ENCODE results near the gene TAX1BP3.
"Not testable (repeated sequence)": the region's sequence is repeated elsewhere in the genome, so short reads cannot be mapped to it uniquely, and the experiment has no call there.

The TAX1BP3 gene, protein sequence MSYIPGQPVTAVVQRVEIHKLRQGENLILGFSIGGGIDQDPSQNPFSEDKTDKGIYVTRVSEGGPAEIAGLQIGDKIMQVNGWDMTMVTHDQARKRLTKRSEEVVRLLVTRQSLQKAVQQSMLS

DNA sequence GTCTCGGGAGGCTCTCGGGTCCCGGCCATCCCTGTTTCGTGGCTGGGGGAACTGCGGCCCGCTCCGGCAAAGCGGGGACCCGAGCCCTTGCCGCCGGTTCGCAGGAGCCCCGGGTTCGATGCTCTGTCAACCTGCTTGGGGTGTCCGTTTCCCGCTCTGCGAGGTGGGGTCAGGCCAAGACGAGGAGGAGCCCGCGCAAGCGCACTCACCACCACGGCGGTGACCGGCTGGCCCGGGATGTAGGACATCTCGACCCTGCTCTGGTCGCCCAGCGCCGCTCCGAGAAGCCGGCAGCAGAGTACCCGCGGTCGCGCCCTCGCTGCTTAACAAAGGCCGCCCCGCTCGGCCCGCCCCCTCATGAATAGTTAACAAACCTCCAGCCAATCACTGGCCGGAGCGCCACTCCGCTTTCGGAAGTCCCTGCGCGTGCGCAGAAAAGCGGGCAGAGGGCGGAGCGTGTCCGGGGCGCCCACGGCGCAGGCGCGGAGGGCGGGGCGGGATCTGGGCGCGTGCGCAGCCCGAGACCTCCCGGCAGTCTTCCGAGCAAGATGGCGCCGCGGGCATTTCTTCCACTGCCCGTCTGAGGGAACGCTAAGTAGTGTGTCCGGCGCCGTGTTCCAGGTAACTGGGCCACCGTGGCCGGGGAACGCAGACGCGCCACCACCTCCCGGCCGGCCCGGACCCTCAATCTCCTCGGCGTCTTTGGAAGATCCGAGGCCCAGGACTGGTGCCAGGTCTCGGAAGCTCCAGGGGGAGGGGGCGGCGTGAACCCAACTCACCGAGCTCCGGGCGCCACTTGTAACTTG, at the start of gene TAX1BP3, which contains the start of gene EMC6:
Gene TAX1BP3 (minus strand): TSS at position 300 of the 806 bp plus-strand sequence. CDS start 52 bp downstream, at position 248.
Gene EMC6 (plus strand): TSS at position 534 of the 806 bp plus-strand sequence. CDS start 335 bp downstream, outside the sequence.
- peak; percentile 99 for DNase-seq

DNA sequence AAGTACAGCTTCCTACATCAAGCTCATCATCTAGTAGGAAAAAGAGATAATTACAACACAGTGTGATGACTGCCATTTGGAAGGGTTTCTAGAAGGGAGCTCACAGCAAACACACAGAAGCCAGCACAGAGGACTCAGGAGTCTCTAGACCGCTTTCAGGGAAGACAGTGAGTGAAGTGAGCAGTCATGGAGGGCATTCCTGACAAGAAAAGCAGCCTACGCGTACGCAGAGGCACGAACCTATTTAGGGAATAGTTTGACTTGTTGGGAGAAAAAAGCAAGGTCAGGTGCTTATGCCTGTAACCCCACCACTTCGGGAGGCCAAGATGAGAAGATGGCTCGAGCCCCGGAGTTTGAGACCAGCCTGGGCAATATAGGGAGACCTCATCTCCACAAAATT, 46.9 kb upstream of the TAX1BP3 start:
- DNase-seq = no peak

DNA sequence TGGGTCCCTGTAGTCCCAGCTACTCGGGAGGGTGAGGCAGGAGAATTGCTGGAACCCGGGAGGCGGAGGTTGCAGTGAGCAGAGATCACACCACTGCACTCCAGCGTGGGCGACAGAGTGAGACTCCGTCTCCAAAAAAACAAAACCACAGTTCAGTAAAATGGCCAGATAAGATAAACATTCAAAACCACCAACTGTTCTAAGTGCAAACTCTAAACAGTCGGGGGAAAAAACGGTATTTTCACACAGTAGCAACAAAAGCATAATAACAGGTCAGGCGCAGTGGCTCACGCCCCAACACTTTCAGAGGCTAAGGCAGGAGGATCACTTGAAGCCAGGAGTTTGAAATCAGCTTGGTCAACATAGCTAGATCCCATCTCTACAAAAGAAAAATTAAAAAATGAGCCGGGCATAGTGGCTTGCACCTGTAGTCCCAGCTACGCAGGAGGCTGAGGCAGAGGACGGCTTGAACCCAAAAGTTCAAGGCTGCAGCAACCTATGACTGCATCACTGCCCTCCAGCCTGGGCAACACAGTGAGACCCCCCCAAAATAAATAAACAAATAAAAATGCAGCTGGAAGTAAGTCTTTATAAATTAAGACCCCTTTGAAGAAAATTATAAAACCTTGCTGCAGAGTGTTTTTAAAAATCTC, 44.6 kb upstream of the TAX1BP3 start:
- DNase-seq = peak; percentile 25

DNA sequence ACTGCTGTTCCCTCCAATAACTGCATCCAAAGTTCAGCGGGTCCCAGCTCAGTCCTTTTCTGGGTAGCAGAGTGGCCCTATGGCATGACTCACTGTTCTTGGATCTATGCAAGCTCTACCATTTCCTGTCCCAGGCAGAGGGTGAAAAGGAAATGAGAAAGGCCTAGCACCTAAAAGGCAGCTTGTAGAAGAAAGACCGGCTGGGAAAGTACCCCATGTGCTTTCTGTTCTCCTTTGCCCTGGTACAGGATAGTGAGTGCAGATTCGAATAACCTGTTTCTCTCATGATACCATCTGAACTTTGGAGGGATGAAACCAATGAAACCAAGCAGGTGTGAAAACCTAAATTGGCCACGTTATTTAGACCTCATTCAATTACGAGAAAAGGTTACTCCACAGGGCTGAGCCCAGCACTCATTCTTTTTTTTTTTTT, 42.6 kb upstream of the TAX1BP3 start:
- peak; percentile 90 for DNase-seq

DNA sequence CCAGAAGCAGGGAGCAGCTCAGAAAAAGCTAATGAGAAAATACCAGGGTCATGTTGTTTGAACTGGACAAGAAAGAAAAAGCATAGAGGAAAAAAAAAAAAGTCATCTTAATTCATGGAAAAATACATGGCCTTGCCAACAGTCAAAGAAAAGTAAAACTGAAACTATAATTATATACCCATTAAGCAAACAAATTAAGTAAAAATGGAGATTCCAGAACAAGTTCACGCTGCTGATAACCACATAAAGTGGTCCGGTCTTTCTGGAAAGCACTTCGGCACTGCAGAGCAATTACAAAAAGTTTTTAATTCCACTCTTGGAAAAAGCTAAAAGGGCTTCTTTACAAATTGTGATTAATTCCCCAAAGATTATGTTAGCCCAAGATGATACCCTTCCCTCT, 40.0 kb upstream of the TAX1BP3 start:
- no peak for DNase-seq

DNA sequence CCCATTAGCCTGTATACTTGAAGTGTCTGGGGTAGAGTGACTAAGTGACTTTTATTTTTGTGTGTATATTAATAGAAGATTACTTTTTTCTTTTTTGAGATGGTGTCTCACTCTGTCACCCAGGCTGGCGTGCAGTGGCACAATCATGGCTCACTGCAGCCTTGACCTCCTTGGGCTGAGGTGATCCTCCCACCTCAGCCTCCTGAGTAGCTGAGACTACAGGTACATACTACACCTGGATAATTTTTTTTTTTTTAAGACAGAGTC, 37.3 kb upstream of the TAX1BP3 start:
- DNase-seq = not testable (repeated sequence)

DNA sequence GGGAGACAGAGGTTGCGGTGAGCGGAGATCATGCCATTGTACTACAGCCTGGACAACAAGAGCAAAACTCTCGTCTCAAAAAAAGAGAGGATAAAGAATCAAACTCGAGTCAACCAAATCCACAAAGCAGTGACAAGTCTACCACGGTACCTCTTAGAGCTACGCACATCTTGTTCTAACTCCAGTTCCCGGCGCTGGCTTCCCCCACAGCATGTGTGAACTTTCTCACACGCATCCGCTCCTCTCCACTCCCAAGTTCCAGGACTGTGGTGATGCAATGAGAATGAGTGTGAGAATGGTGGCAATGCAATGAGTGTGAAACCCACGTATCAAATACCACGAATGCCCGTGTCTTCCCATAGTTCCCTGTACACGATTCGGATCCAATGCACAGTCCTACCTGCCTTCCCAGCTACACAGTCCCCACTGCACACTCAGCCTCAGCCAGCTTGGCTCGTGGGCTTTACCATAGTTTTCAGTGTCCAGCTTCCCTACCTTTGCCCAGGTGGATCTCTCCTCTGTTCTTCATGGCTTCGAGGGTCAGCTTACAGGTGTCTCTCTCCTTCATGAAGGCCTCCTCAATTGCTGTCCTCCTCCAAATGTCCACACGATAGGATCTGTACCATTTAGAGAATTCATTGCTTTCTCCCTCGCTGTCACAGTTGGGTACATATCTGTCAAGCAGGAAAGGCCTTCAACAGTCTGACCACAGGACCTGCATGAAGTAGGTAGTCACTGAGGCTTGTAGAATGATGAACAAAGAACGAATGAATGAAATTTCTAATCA, 36.7 kb upstream of the TAX1BP3 start:
- no peak for DNase-seq

DNA sequence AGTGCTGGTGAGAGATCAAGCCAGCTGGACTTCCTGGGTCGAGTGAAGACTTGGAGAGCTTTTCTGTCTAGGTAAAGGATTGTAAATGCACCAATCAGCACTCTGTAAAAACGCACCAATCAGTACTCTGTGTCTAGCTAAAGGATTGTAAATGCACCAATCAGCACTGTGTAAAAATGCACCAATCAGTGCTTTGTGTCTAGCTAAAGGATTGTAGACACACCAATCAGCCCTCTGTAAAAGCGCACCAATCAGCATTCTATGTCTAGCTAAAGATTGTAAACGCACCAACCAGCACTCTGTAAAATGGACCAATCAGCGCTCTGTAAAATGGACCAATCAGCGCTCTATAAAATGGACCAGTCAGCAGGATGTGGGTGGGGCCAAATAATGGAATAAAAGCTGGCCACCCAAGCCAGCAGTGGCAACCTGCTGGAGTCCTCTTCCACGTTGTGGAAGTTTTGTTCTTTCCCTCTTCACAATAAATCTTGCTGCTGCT, 33.7 kb upstream of the TAX1BP3 start:
- DNase-seq = not testable (repeated sequence)

DNA sequence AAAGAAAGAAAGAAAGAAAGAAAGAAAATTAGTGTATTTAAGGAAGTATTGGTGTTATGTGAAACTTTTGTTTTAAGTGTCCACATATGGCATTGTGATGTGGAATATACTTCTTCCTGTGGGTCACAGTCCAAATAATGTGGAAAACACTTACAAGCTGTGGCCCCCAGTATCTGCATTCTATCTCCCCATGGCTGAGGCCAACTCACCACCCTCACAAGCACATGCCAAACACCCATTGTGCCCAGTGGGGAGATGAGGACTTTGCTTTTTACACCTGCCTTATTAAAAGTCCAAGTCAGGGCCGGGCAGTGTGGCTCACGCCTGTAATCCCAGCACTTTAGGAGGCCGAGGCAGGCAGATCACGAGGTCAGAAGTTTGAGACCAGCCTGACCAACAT, 31.6 kb upstream of the TAX1BP3 start:
- DNase-seq = no peak

DNA sequence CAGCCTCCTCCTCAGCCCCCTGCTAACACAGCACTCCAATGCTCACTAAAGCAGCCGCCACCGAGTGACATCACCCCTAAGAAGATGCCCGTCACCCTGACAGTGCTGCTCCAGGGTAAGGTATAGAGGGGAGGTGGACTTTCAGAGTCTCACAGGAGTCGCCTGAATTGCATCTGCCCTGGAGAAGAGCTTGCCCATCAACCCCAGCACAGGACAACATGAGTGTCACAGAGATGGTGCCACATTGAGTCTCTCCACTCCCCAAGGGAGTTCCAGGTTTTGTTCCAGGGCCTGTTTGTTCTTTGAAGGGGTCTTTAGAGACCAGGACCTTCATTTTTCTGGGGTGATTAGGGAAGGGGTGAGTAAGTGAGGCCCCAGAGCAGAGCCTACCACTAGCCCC, 29.8 kb upstream of the TAX1BP3 start:
- DNase-seq = no peak

DNA sequence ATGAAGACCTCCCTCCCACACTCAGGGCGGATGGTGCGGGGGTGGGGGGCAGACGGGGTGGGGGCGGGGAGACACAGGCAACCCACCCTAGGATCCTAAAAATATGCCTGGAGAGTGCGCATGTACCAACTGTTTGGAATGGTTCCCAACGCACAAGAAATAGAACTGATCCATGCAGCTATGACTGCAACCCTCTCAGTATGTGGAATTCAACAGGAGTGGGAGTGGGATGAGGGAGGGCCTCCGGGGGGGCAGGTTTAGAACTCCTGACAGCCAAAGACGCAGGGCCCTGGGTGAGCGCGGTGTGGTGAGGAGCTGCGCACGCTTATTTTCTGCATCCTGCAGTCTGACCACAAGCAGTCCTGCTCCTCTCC, 28.7 kb upstream of the TAX1BP3 start:
- no peak for DNase-seq

DNA sequence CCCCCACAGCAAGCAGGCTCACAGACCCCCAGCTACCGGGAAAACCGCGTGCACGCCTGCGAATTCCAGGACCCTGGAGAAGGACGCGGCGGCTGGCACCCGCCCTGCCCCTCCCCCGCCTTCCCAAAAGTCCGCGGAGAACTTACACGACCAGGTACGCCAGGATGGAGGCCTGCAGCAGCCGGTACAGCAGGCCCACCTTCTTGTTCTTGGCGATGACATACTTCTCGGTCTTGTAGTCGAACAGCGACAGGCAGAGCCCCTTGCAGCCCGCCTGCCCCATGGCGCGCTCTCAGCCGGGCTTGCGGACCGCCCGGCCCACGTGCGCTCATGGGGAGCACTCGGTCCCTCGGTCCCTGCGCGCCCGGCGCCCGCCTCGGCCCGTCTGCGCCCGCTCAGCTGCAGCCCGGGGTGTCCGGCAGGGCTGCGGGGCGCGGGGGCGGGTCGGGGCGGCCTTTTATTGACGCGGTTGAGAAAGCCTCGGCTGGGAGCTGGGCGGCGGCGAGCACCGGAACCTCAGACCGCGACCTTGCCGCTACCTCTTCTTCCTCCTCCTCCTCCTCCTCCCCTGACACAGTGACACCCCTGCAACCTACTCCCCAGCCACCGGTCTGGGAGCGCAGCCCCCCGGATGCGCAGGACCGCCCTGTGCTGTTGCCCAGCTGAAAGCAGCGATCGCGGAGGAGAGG, 27.5 kb upstream of the TAX1BP3 start, which contains the start of gene P2RX5:
Gene P2RX5 (minus strand): TSS at position 433 of the 689 bp plus-strand sequence. CDS start 150 bp downstream, at position 283.
- DNase-seq = peak; percentile 57

DNA sequence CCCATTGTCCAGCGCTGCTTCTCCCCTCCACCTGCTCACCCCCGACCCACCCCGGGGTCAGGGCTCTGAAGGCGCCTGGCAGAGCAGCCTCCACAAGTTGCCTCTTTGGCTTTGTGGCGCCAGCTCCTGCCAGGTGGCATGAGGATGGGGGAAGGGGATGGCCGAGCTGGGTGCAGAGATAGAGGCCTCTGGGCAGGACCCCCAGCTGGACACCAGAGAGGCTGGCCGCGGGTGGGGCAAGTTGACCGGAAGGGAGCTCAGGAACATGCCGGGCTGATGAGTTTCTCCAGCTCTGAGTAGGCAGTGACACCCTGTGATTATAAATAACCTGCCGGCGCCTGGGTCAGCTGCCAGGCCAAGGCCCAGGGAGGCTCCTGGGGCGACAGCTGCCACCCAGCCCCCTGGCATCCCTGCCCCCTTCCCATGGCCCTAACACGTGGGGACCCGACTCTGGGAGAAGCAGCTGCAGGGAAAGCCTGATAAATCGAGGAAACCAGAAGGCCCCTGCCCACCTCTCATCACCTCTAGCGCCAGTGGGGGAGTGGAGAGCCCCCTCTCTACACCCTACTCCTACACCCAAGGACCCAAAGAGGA, 26.8 kb upstream of the TAX1BP3 start:
- no peak for DNase-seq

DNA sequence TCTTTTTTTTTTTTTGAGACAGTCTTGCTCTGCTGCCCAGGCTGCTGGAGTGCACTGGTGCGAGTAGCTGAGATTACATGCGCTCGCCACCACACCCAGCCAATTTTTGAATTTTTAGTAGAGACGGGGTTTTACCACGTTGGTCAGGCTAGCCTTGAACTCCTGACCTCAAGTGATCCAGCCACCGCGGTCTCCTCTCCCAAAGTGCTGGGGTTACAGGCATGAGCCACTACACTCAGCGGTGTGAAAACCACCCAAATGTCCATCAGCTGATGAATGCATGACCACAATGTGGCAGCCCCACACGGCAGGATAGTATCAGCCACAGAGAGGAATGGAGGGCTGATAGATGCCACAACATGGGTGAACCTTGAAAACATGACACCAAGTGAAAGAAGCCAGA, 25.5 kb upstream of the TAX1BP3 start:
- peak; percentile 45 for DNase-seq

DNA sequence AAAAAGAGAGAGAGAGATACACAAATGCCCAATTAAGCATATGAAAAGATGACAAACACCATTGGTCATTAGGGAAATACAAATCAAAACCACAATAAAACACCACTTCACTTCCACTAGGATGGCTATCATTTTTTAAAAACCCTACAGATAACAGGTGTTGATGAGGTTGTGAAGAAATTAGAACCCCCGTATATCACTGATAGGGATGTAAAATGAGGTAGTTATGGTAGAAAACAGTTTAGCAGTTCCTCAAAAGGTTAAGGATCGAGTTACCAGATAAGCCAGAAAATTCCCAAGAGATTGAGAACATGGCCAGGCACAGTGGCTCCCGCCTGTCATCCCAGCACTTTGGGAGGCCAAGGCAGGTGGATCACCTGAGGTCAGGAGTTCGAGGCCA, 24.8 kb upstream of the TAX1BP3 start:
- DNase-seq = no peak

DNA sequence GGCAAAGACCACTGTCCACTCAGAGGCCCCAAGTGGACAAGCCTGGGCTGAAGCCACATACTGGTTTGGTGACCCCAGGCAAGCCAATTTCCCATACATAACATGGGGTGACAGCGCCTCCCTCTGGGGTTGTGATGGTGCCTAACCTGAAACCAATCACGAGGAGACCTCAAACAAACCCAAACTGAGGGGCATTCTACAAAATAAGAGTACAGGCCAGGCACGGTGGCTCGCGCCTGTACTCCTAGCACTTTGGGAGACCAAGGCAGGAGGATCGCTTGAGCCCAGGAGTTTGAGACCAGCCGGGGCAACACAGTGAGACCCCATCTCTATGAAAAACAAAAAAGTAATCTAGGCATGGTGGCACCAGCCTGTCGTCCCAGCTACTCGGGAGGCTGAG, 24.0 kb upstream of the TAX1BP3 start:
- no peak for DNase-seq

DNA sequence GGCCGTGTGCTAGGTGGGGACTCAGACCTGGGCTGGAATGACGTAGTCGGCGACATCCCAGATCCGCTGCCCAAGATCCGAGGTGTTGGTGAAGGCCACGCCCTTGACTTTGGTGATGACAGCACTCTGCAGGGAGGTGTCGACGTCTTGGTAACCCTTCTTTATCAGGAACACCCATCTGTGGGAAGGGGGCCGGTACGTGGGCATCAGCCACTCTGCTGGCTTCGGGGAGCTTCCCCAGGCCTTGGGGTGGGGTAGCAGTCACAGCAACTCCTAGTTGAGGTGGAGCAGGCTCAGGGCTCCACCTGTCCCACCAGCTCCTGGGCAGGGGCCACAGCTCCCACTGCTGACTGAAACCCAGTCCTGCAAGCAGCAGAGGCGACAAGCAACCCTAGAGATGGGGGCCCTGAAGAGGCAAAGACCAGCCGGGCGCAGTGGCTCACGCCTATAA, 23.3 kb upstream of the TAX1BP3 start:
- DNase-seq = no peak

DNA sequence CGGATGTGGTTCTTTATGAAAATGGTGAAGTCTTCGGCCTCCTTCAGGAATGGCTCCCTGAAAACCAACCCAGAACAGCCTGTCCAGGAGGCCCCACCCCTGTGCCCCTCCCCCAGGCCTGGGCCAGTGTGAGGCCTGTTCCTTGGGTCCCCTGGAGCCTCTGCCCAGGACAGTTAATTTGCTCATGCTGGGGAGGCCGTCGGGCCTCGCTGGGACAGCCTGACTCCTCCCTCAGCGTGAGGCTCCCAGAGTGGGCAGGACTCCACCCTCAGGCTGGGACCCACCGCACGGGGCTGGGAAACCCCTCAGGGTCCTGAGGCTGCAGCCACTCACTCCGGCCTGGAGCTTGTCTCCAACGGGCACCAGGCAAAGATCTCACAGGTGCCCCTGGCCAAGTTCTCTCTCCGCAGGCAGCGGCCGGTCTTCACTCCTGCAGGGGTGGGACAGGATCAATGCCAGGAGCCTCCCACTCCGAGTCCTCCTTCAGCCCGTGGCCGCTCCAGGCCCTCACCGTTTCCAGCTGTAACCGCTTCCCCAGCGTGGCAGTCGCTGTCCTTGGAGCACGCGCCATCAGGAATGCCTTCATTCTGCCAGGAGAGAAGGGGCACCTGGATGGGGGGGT, 21.8 kb upstream of the TAX1BP3 start:
- DNase-seq = no peak

DNA sequence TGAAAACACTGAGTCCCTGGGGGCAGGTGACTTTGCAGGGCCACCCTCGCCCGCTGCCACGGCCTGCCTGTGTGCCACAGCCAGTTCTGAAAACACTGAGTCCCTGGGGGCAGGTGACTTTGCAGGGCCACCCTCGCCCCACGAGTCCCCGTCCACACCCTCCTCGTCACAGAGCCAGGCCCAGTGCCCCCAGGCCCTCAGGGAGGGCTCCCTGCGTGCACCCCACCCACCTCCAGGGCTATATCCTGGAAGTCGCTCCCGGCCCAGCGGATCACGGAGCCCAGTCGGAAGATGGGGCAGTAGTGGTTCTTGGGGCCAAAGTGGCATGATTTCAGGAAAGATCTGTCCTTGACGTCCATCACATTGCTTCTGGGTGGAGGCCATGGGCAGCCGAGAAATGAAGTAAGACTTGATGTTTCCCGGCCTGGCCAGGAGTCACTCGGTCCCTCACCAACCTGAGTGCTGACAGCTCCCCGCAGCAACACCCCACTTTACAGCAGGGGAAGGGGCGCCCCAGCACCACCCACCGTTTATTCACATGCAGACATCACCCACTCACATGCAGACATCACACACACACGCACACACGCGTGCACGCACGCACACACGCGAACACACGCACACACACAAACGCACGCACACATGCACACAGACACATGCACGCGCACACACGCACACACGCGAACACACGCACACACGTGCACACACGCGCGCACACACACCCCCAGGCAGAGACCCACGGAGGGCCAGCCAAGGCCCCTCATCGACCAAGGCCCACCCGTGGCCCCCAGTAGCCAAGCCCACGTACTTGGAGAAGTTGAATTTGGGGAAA, 21.1 kb upstream of the TAX1BP3 start:
- DNase-seq = no peak

DNA sequence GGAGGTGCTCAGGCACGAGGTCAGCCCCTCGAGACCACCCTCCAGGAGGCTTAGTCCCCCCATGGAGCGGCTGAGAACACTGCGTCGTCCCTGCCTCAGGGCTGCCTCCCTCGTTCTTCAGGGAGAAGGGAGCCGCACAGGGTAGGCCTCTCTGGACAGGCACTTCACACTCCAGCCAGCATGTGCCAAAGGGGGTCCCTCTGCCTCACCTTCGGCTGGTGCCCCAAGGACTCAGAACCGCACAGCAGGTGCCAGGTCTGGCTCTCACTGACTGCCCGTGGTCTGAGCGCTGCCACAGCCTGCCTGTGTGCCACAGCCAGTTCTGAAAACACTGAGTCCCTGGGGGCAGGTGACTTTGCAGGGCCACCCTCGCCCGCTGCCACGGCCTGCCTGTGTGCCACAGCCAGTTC, 20.5 kb upstream of the TAX1BP3 start:
- DNase-seq = no peak
